ENCODE data around the gene EMP1.

DNA sequence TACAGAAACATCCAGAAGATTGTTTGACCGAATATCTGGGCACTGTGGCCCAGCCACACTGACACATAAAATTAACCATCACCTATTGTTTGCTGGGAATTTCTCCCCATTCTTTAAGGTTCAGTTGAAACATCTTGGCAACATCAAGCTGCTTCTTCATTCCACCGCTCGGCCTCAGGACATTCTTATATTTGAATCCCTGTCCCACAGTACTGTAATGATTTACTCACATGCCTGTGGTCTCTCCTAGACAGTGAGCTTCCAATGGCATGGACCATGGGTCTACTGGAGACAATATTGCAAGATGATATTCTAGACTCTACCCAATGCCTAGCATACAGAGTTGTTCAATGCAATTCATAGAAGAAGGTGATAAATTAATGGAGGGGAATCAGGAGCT lies 56.1 kb downstream of the EMP1 start:
- TF ChIP-seq, protein P1, sequence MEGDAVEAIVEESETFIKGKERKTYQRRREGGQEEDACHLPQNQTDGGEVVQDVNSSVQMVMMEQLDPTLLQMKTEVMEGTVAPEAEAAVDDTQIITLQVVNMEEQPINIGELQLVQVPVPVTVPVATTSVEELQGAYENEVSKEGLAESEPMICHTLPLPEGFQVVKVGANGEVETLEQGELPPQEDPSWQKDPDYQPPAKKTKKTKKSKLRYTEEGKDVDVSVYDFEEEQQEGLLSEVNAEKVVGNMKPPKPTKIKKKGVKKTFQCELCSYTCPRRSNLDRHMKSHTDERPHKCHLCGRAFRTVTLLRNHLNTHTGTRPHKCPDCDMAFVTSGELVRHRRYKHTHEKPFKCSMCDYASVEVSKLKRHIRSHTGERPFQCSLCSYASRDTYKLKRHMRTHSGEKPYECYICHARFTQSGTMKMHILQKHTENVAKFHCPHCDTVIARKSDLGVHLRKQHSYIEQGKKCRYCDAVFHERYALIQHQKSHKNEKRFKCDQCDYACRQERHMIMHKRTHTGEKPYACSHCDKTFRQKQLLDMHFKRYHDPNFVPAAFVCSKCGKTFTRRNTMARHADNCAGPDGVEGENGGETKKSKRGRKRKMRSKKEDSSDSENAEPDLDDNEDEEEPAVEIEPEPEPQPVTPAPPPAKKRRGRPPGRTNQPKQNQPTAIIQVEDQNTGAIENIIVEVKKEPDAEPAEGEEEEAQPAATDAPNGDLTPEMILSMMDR (IDR thresholded peaks at IDR 0.05; ENCODE audit: control extremely low read depth in 1 of 3, insufficient read depth in 1 of 3, low read depth in 1 of 3, low read length in 3 of 3): no peak
- TF ChIP-seq POLR2A (IDR thresholded peaks at IDR 0.05; ENCODE audit: control extremely low read depth in 1 of 2, low read depth in 2 of 2, low read length in 2 of 2) (no peak), GABPA (IDR thresholded peaks at IDR 0.05; ENCODE audit: borderline replicate concordance, insufficient read depth, low read length) (no peak), TAF1 (IDR thresholded peaks at IDR 0.05; ENCODE audit: low read depth, low read length) (no peak), SRF (IDR thresholded peaks at IDR 0.05; ENCODE audit: low read depth, low read length) (no peak), SP2 (IDR thresholded peaks at IDR 0.05; ENCODE audit: low read length) (no peak)
- TF ChIP-seq, protein P2, sequence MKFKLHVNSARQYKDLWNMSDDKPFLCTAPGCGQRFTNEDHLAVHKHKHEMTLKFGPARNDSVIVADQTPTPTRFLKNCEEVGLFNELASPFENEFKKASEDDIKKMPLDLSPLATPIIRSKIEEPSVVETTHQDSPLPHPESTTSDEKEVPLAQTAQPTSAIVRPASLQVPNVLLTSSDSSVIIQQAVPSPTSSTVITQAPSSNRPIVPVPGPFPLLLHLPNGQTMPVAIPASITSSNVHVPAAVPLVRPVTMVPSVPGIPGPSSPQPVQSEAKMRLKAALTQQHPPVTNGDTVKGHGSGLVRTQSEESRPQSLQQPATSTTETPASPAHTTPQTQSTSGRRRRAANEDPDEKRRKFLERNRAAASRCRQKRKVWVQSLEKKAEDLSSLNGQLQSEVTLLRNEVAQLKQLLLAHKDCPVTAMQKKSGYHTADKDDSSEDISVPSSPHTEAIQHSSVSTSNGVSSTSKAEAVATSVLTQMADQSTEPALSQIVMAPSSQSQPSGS (IDR thresholded peaks at IDR 0.05; ENCODE audit: low read length): no peak

Measured in H1 (cell line).